ENCODE data around the gene KRTAP3-3.

GRCh38 chr17:40952154-40952553 lies 41.8 kb downstream of the KRTAP3-3 start:
- TF ChIP-seq CTCF (IDR thresholded peaks at IDR 0.05; ENCODE audit: low read depth, low read length) (no peak), POLR2A (IDR thresholded peaks at IDR 0.05; ENCODE audit: extremely low read depth, insufficient read length) (no peak), MYC (IDR thresholded peaks at IDR 0.05; ENCODE audit: low read depth, low read length) (no peak), MAX (IDR thresholded peaks at IDR 0.05; ENCODE audit: low read depth, low read length) (no peak)

All from NB4 (cell line).